SH-SY5Y (cell line): Measurements from ENCODE around the gene CYP27C1.

Source experiments
- GATA2 ChIP-seq: IDR thresholded peaks from 2 replicates; pipeline ENCODE4 v1.6.1; 2011; ENCODE audit warnings: mild to moderate bottlenecking, low read depth, low read length
- GATA3 ChIP-seq: IDR thresholded peaks from 2 replicates; pipeline ENCODE4 v1.6.1; 2011; ENCODE audit warnings: low read depth, mild to moderate bottlenecking, low read length, moderate library complexity

- no peak for TF ChIP-seq GATA2
- TF ChIP-seq GATA3 = no peak
Observed at GRCh38 chr2:127169066-127169660, 50.9 kb downstream of the CYP27C1 start.
